ENCODE measurements around the gene SOWAHC. TPM values are rescaled to one million over a fixed set of nuclear protein-coding genes. Genes with fewer than 3 reads are reported as not detected.
A peak's percentile ranks its signal among the peaks of the same experiment; 100 is the strongest.

Gene SOWAHC
- total RNA-seq, 1 experiment from 2014 or later: 18.6 TPM

- TF ChIP-seq ZNF423 (CRISPR knock-in tag; IDR thresholded peaks at IDR 0.05) (no peak), EMX1 (CRISPR knock-in tag; IDR thresholded peaks at IDR 0.05) (no peak), GRHL2 (CRISPR knock-in tag; IDR thresholded peaks at IDR 0.05; ENCODE audit: insufficient replicate concordance, severe bottlenecking) (no peak), ETV6 (CRISPR knock-in tag; IDR thresholded peaks at IDR 0.05) (peak; percentile 78; the same call in 1 of the 2 replicates), ERG (CRISPR knock-in tag; IDR thresholded peaks at IDR 0.05) (no peak), ATF3 (CRISPR knock-in tag; conservative IDR thresholded peaks at IDR 0.05) (no peak), ZBTB21 (CRISPR knock-in tag; IDR thresholded peaks at IDR 0.05; ENCODE audit: borderline replicate concordance) (peak; percentile 84; the same call in 1 of the 2 replicates), PRRX2 (CRISPR knock-in tag; IDR thresholded peaks at IDR 0.05) (no peak), NR1H2 (CRISPR knock-in tag; IDR thresholded peaks at IDR 0.05) (no peak), IRF2 (CRISPR knock-in tag; IDR thresholded peaks at IDR 0.05; ENCODE audit: borderline replicate concordance, low read depth) (no peak), ESRRA (CRISPR knock-in tag; IDR thresholded peaks at IDR 0.05; ENCODE audit: borderline replicate concordance) (peak; percentile 51), IRF1 (CRISPR knock-in tag; IDR thresholded peaks at IDR 0.05) (no peak), AR (CRISPR knock-in tag; IDR thresholded peaks at IDR 0.05) (no peak), ZNF138 (CRISPR knock-in tag; conservative IDR thresholded peaks at IDR 0.05) (peak; percentile 80; the same call in 1 of the 2 replicates), SOX15 (CRISPR knock-in tag; IDR thresholded peaks at IDR 0.05) (no peak), CTCF (IDR thresholded peaks at IDR 0.05) (no peak), ZNF671 (CRISPR knock-in tag; IDR thresholded peaks at IDR 0.05) (no peak), NFE2L1 (CRISPR knock-in tag; IDR thresholded peaks at IDR 0.05) (peak; percentile 87; the same call in 1 of the 2 replicates), MXD4 (CRISPR knock-in tag; IDR thresholded peaks at IDR 0.05; ENCODE audit: borderline replicate concordance) (no peak), SMAD3 (CRISPR knock-in tag; IDR thresholded peaks at IDR 0.05; ENCODE audit: borderline replicate concordance) (peak; percentile 45; the same call in 1 of the 2 replicates), CREB1 (CRISPR knock-in tag; IDR thresholded peaks at IDR 0.05) (no peak)
These were observed at the start of gene SOWAHC, which contains the start of gene SEPTIN10 (continued) for GRCh38 chr2:109613922-109614714.

- Mint-ChIP-seq H3K27me3 (ENCODE audit: low read depth) (no peaks in the 10 kb centered on the region), H3K4me1 (no peaks in the 10 kb centered on the region), H3K27ac (no peak overlapping the region), H3K9me3 (no peaks in the 10 kb centered on the region), H3K4me3 (no peak overlapping the region), H3K36me3 (peaks cover 5% of the 10 kb centered on the region; the same call in 1 of the 2 replicates)
- ChIA-PET POLR2A (no interaction called here), CTCF (no interaction called here)
- DNase-seq (ENCODE audit: low spot score) (no peak), ATAC-seq (no peak)
- no peak for TF ChIP-seq AFF4 (CRISPR knock-in tag; IDR thresholded peaks at IDR 0.05; ENCODE audit: borderline replicate concordance)
- no peak for TF ChIP-seq ETV6 (CRISPR knock-in tag; IDR thresholded peaks at IDR 0.05)
- TF ChIP-seq ZNF425 (CRISPR knock-in tag; conservative IDR thresholded peaks at IDR 0.05): no peak
- TF ChIP-seq ESRRA (CRISPR knock-in tag; IDR thresholded peaks at IDR 0.05; ENCODE audit: borderline replicate concordance): no peak
- TF ChIP-seq NR1H2 (CRISPR knock-in tag; IDR thresholded peaks at IDR 0.05): no peak
These were observed 38.8 kb upstream of the SOWAHC start for GRCh38 chr2:109575373-109575772.

All from WTC11 (cell line).